Loucy (cell line): ENCODE data around the gene CAMKMT.

Experiments
- EZH2phosphoT487 ChIP-seq: fragments of 200-600 bp; IDR thresholded peaks from 2 replicates; pipeline ENCODE4 v1.6.1; 2018; ENCODE audit warnings: antibody characterized with exemption, mild to moderate bottlenecking, moderate library complexity, borderline replicate concordance
- TF ChIP-seq, protein P1 (sequence below): fragments of 200-600 bp; sonication (generic); conservative IDR thresholded peaks from 2 replicates; pipeline ENCODE4 v1.5.1; 2014; ENCODE audit warnings: mild to moderate bottlenecking, antibody characterized with exemption, low read length

DNA sequence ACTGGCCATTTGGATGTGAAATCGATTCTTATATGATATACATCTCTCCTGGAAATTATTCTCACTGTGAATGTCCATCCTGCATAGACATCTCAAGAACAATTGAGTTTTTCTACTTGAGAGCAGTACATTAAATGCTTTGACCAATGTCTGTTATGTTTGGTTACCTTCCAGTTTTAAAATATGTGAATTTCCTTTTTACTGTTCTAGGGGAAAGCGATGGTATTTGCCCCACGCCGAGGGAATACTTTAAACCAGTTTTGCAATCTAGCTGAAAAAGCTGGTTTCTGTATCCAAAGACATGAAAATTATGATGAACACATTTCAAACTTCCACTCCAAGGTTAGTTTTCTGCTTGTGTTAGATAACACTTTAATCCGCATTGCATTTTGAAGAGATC lies 404.5 kb downstream of the CAMKMT start:
- TF ChIP-seq, protein P1, sequence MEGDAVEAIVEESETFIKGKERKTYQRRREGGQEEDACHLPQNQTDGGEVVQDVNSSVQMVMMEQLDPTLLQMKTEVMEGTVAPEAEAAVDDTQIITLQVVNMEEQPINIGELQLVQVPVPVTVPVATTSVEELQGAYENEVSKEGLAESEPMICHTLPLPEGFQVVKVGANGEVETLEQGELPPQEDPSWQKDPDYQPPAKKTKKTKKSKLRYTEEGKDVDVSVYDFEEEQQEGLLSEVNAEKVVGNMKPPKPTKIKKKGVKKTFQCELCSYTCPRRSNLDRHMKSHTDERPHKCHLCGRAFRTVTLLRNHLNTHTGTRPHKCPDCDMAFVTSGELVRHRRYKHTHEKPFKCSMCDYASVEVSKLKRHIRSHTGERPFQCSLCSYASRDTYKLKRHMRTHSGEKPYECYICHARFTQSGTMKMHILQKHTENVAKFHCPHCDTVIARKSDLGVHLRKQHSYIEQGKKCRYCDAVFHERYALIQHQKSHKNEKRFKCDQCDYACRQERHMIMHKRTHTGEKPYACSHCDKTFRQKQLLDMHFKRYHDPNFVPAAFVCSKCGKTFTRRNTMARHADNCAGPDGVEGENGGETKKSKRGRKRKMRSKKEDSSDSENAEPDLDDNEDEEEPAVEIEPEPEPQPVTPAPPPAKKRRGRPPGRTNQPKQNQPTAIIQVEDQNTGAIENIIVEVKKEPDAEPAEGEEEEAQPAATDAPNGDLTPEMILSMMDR, result no peak
- TF ChIP-seq EZH2phosphoT487, result no peak
